GM18502 (cell line): ENCODE data around the gene EEF1G.
"Not testable (repeated sequence)": the region's sequence is repeated elsewhere in the genome, so short reads cannot be mapped to it uniquely, and the experiment has no call there.

Experiments
- ATAC-seq: cut with Tn5 transposase; IDR thresholded peaks from one replicate; pipeline ENCODE4 v1.9.1; 2021; ENCODE audit warnings: mild to moderate bottlenecking; ENCODE audit not compliant: unreplicated experiment, poor library complexity

EEF1G gene

GRCh38 chr11:62556875-62557631, 16.6 kb downstream of the EEF1G start:
- peak; percentile 38 for ATAC-seq

GRCh38 chr11:62556108-62556874, 17.4 kb downstream of the EEF1G start:
- ATAC-seq: peak; percentile 47

- peak; percentile 33 for ATAC-seq
These were observed 18.1 kb downstream of the EEF1G start for GRCh38 chr11:62555464-62556107.

- no peak for ATAC-seq
These were observed 19.1 kb downstream of the EEF1G start for GRCh38 chr11:62554387-62555167.

GRCh38 chr11:62553839-62554361, 19.8 kb downstream of the EEF1G start:
- ATAC-seq: no peak

- no peak for ATAC-seq
These were observed 20.4 kb downstream of the EEF1G start for GRCh38 chr11:62553080-62553838.

GRCh38 chr11:62552485-62553079, 21.1 kb downstream of the EEF1G start:
- ATAC-seq: no peak

- not testable (repeated sequence) for ATAC-seq
These were observed 23.2 kb downstream of the EEF1G start for GRCh38 chr11:62550478-62550877.

GRCh38 chr11:62548545-62549335, 25.0 kb downstream of the EEF1G start:
- ATAC-seq: no peak

GRCh38 chr11:62547691-62548281, 25.9 kb downstream of the EEF1G start:
- ATAC-seq: no peak

GRCh38 chr11:62546929-62547625, 26.6 kb downstream of the EEF1G start:
- no peak for ATAC-seq

GRCh38 chr11:62546244-62546928, 27.3 kb downstream of the EEF1G start, which contains the start of gene AHNAK:
Gene AHNAK (minus strand): TSS chr11:62546806. CDS start chr11:62536098, 10,708 bp downstream.
- peak; percentile 36 for ATAC-seq

- ATAC-seq: no peak
These were observed 28.1 kb downstream of the EEF1G start for GRCh38 chr11:62545437-62546243.

GRCh38 chr11:62544581-62545436, 28.9 kb downstream of the EEF1G start:
- ATAC-seq: no peak
